GM19193 (cell line): ENCODE results near the gene SUSD4.

Experiments used
- POLR2A ChIP-seq: IDR thresholded peaks from 4 replicates; pipeline ENCODE4 v1.6.1; 2011; ENCODE audit not compliant: insufficient read depth, insufficient read length; ENCODE audit errors: extremely low read depth

Gene SUSD4

DNA sequence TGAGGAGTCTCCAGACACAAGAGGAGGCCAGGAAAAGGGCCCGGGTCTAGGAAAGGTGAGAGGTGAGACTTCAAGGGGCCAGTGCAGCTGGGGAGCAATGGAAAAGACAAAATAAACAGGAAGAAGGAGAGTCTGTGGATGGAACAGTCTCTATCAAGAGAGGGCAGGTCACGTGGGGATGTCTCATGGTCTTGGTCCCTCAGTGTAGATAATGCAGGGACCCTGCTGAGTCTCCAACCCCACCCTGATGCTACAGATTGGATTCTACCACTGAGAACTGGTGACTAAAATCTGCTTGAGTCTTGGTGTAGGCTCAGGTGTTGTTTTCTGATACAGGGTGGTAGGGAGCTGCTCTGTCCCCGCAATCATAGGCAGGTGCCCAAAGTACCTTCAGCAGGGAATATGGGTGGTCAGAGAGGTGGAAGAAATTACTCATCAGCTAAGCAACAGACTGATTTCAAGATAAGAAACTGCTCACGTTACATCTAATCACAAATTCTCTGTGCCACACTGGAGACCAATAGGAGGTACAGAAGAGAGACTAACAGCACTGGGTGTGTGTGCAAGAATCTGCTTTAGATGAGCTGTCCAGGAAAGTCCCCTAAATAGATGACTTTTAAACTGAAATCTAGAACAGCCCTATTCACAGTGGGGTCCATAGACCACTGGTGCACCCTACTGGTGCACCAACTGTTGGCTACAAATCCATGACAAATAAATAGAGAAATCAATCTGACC, 119.4 kb downstream of the SUSD4 start:
- no peak for TF ChIP-seq POLR2A

DNA sequence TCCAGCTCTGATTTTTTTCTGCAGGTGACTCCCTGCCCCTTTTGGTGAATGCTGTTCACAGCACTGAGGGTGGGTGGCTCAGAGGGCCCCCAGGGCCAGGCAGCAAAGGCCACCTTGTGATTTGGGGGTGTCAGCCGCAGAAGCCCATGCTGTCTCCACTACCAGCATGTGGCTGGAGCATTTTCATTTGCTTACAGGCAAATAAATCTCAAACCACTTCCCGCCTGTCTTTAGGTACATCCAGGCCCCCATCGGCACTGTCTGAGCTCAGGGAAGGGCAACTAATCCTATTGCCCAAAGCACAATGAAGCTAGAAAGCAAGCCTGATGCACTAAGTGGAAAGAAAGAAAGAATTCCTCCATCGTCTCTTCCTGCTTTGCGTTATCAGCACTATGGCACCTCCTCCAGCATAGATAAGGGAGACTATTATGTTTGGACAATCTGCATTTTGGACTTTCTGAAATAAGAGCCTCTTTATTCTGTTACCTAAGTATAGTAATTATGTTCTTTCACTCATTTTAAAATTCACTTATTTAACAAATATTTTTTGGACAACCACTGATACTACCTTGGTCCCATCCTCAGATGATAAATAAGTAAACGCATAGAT, 120.4 kb downstream of the SUSD4 start:
- TF ChIP-seq POLR2A: no peak

GRCh38 chr1:223242971-223243370, 121.0 kb downstream of the SUSD4 start:
- no peak for TF ChIP-seq POLR2A

DNA sequence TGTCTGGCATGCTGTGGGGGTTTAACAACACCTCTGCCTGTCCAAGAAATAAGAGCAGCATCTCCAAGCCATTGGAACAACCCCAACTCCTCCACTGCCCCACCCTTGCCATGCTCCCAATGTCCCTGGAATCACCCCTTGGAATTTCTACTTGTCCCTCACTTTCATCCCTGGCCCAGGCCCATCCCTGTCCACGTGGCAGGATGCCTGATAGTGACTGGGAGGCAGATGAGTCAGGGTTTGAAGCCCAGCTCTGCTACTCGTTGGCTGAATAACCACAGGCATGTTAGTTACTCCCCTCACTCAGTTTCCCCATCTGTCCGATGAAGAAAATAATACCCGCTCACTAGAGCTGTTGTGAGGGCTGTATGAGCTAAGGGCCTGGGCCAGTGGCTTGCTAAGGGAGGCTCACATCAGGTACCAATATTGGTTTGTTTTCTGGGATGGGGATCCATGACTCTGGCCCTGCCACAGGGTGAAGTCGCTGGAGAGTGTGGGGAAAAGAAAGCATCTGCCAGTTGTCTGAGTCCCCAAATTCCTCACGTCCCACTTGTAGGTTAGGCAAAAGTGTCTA, 121.5 kb downstream of the SUSD4 start:
- TF ChIP-seq POLR2A: no peak

GRCh38 chr1:223240122-223240521, 123.9 kb downstream of the SUSD4 start:
- TF ChIP-seq POLR2A: no peak

- TF ChIP-seq POLR2A: no peak
Measured at GRCh38 chr1:223235091-223235490, 128.9 kb downstream of the SUSD4 start.

- no peak for TF ChIP-seq POLR2A
Measured at GRCh38 chr1:223234534-223234933, 129.4 kb downstream of the SUSD4 start.

DNA sequence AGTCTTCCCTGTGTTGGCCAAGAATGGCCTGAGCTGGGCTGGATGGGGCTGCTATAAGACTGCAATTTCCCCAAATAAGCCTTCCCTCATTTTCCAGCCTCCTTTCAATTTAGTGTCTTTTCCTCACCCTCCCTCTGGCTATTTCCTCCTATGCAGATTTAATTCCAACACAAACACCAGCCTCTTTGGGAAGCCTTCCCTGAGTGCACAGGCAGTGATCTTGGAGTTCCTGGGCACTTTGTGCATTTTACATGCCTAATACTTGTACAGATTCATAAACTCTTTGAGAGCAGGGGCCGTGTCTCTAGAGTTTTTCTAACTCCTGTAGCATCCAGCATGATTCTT, 129.8 kb downstream of the SUSD4 start:
- no peak for TF ChIP-seq POLR2A

- no peak for TF ChIP-seq POLR2A
Measured at GRCh38 chr1:223233410-223234169, 130.4 kb downstream of the SUSD4 start.

GRCh38 chr1:223233019-223233409, 131.0 kb downstream of the SUSD4 start:
- no peak for TF ChIP-seq POLR2A

- TF ChIP-seq POLR2A: no peak
Measured at GRCh38 chr1:223231581-223231980, 132.4 kb downstream of the SUSD4 start.

- TF ChIP-seq POLR2A: no peak
Measured at GRCh38 chr1:223231011-223231572, 132.9 kb downstream of the SUSD4 start.

GRCh38 chr1:223230161-223230881, 133.7 kb downstream of the SUSD4 start:
- TF ChIP-seq POLR2A: no peak

DNA sequence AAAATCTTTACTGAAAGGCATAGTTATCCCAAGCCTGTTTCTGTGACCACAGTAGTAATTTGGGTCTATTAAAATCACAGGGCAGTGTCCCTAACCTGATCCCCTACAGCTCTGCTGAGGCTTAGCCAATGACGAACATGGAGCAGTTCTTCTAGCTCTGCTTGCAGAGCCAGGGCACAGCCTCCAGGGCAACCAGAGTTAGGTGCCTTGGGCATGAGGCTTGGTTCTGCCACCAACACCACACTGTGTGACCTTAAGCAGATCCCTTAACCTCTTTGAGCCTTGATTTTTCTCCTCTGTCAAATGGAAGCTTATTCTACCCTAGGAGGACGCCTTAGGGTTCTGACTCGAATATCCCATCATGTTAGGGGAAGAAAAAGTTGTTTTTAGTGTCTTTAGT, 134.2 kb downstream of the SUSD4 start:
- no peak for TF ChIP-seq POLR2A

DNA sequence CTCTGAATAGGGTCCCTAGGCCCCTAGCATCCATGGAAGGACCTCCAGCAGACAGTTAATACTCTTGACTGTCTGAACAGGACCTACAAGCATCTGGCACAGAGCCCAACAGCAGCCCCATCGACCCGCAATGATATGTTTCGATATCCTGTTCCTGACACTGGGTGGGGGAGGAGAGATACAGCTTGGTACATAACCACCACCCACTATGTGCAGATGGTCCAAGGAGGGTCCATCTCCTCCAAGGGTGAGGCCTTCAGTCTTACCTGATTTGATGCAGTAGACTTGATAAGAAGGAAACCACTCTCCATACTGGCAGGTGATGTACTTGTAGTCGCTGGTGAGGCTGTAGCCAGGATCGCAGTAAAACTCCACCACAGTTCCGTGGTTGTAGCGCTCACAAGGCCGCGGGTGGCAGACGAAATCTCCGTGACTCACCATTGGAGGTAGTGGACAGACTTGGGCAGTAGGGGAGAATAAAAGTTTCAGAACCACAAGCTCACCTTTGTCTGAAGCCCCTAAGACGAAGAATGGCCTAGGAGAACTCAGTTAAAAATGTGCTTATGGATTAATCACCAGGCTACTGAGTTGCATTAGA, 134.9 kb downstream of the SUSD4 start:
- no peak for TF ChIP-seq POLR2A

- TF ChIP-seq POLR2A: no peak
Measured at GRCh38 chr1:223228201-223228600, 135.8 kb downstream of the SUSD4 start.
